HCT116 (cell line): ENCODE measurements around the gene DICER1. TPM values are rescaled to one million over a fixed set of nuclear protein-coding genes. Genes with fewer than 3 reads are reported as not detected.

Experiments
- ATAC-seq: fragments of 200-7000 bp; cut with Tn5 transposase; 2 replicates; pipeline ENCODE4 v1.9.1; 2020; ENCODE audit warnings: mild to moderate bottlenecking, moderate library complexity
- BruUV-seq: library from RNA; stranded (reverse); fragments of 400-500 nt; replicated peaks from 2 replicates; lab custom pipeline; 2021; lab: Mats Ljungman, UMichigan
- CTCF ChIA-PET: fragments of 300-600 bp; sonication (Branson Sonifier 250); formaldehyde crosslinking; loops from one replicate; lab custom pipeline; 2021; ENCODE audit warnings: antibody characterized with exemption; lab: Charles Lee
- POLR2A ChIA-PET: fragments of 300-600, 350-600 bp; sonication (Branson Sonifier 250); formaldehyde crosslinking; loops from one replicate; lab custom pipeline; 2021; ENCODE audit warnings: antibody characterized with exemption; lab: Charles Lee
- RAD21 ChIA-PET, 2 experiments: fragments of 300-600 bp; sonication (Branson Sonifier 250); formaldehyde crosslinking; loops; one replicate each; lab custom pipeline; 2023; ENCODE audit warnings: low total read pairs in 2 of 2; ENCODE audit not compliant: uncharacterized antibody in 2 of 2, unreplicated experiment in 2 of 2, low non-redundant PET in 1 of 2; lab: Charles Lee
- DNase-seq: peaks from one replicate; pipeline ENCODE4 v3.0.0-alpha.2; 2010; ENCODE audit warnings: low read depth, low spot score
- H2AFZ ChIP-seq: fragments of 200-600 bp; shearing (Covaris generic), sonication (generic); 2 replicates; pipeline ENCODE4 v1.6.1; 2017; ENCODE audit warnings: low read depth, mixed run types, mixed read lengths, antibody characterized with exemption, low read length; ENCODE audit not compliant: poor library complexity, severe bottlenecking
- H3K27ac ChIP-seq: 2 replicates; pipeline ENCODE4 v1.5.1; 2012; ENCODE audit warnings: low read depth, low read length
- H3K27me3 ChIP-seq: fragments of 200-600 bp; sonication (generic); 2 replicates; pipeline ENCODE4 v1.6.1; 2016; ENCODE audit warnings: mixed run types, low read length, mixed read lengths; ENCODE audit not compliant: insufficient read depth
- H3K36me3 ChIP-seq, 2 experiments: fragments of 200-500 bp in 1 of 2; fragments of 200-600 bp in 1 of 2; sonication (Bioruptor generic) in 1 of 2; sonication (generic) in 1 of 2; 2 replicates each; pipeline versions ENCODE4 v1.5.1 to v1.6.1; 2014 to 2016; ENCODE audit warnings: low read length in 2 of 2, inconsistent platforms in 1 of 2, mixed read lengths in 1 of 2, mixed run types in 1 of 2; ENCODE audit not compliant: insufficient read depth in 2 of 2, control insufficient read depth in 1 of 2
- H3K4me1 ChIP-seq, 2 experiments: fragments of 200-600 bp in 1 of 2; sonication (generic) in 1 of 2; 2 replicates each; pipeline versions ENCODE4 v1.5.1 to v1.6.1; 2012 to 2017; ENCODE audit warnings: low read length in 2 of 2, inconsistent platforms in 1 of 2, mild to moderate bottlenecking in 1 of 2, mixed read lengths in 1 of 2, mixed run types in 1 of 2, moderate library complexity in 1 of 2; ENCODE audit not compliant: insufficient read depth in 2 of 2, control insufficient read depth in 1 of 2
- H3K4me2 ChIP-seq: fragments of 200-600 bp; sonication (generic); 2 replicates; pipeline ENCODE4 v1.6.1; 2017; ENCODE audit warnings: mixed run types, low read length, mixed read lengths
- H3K4me3 ChIP-seq, 2 experiments: fragments of 200-600 bp in 1 of 2; sonication (generic) in 1 of 2; replicated peaks in 1 of 2; 2 replicates each; pipeline ENCODE4 v1.5.1; 2011 to 2016; ENCODE audit warnings: low read length in 2 of 2, control low read depth in 1 of 2, low read depth in 1 of 2, mild to moderate bottlenecking in 1 of 2, mixed read lengths in 1 of 2, mixed run types in 1 of 2
- H3K79me2 ChIP-seq: fragments of 200-600 bp; sonication (generic); 2 replicates; pipeline ENCODE4 v1.6.1; 2017; ENCODE audit warnings: mild to moderate bottlenecking, mixed run types, low read length, moderate library complexity, mixed read lengths; ENCODE audit not compliant: insufficient read depth
- H3K9ac ChIP-seq: fragments of 200-600 bp; sonication (generic); 2 replicates; pipeline ENCODE4 v1.6.1; 2016; ENCODE audit warnings: low read length, mixed read lengths
- H3K9me2 ChIP-seq: fragments of 200-600 bp; sonication (generic), shearing (Covaris generic); 2 replicates; pipeline ENCODE4 v1.6.1; 2017; ENCODE audit warnings: mixed run types, mild to moderate bottlenecking, moderate library complexity; ENCODE audit not compliant: insufficient read depth
- H3K9me3 ChIP-seq, 2 experiments: fragments of 200-500 bp in 1 of 2; fragments of 200-600 bp in 1 of 2; sonication (Bioruptor generic) in 1 of 2; sonication (generic) in 1 of 2; 2 replicates each; pipeline ENCODE4 v1.6.1; 2014 to 2017; ENCODE audit warnings: low read length in 2 of 2, mixed read lengths in 2 of 2, inconsistent platforms in 1 of 2, low read depth in 1 of 2, mild to moderate bottlenecking in 1 of 2, mixed run types in 1 of 2, moderate library complexity in 1 of 2; ENCODE audit not compliant: control insufficient read depth in 1 of 2, insufficient read depth in 1 of 2
- H4K20me1 ChIP-seq: fragments of 200-600 bp; sonication (generic), shearing (Covaris generic); 2 replicates; pipeline ENCODE4 v1.6.1; 2017; ENCODE audit warnings: mixed run types, mild to moderate bottlenecking, moderate library complexity; ENCODE audit not compliant: insufficient read depth
- CEBPB ChIP-seq: IDR thresholded peaks from 2 replicates; pipeline ENCODE4 v1.6.1; 2012; ENCODE audit warnings: low read depth
- JUND ChIP-seq: IDR thresholded peaks from 2 replicates; pipeline ENCODE4 v1.6.1; 2012
- POLR2A ChIP-seq: IDR thresholded peaks from 2 replicates; pipeline ENCODE4 v1.7.0; 2011; ENCODE audit warnings: borderline replicate concordance; ENCODE audit not compliant: insufficient read depth, insufficient read length; ENCODE audit errors: extremely low read depth
- TCF7L2 ChIP-seq: IDR thresholded peaks from 2 replicates; pipeline ENCODE4 v1.7.0; 2011; ENCODE audit warnings: borderline replicate concordance, inconsistent platforms; ENCODE audit not compliant: insufficient read depth, insufficient read length; ENCODE audit errors: extremely low read depth
- intact Hi-C: fragments of 100-400 bp; cut with micrococcal nuclease; formaldehyde crosslinking; loops from 2 replicates; pipeline ENCODE4 v1.10.0; 2022
- total RNA-seq: library from RNA; stranded (reverse); gene quantifications from one replicate; pipeline ENCODE4 v1.2.1, GENCODE V29; 2021; ENCODE audit not compliant: unreplicated experiment
- TF ChIP-seq, protein P1 (sequence below): IDR thresholded peaks from 2 replicates; pipeline ENCODE4 v1.6.1; 2012
- TF ChIP-seq, protein P2 (sequence below): IDR thresholded peaks from 2 replicates; pipeline ENCODE4 v1.6.1; 2012
- TF ChIP-seq, protein P3 (sequence below), 3 experiments: fragments of 200-600 bp in 1 of 3; sonication (generic) in 1 of 3; IDR thresholded peaks in 2 of 3; conservative IDR thresholded peaks in 1 of 3; 2 replicates each; pipeline ENCODE4 v1.5.1; 2012 to 2017; ENCODE audit warnings: low read depth in 2 of 3, low read length in 2 of 3, antibody characterized with exemption in 1 of 3, borderline replicate concordance in 1 of 3, control low read depth in 1 of 3, mild to moderate bottlenecking in 1 of 3, mixed read lengths in 1 of 3, mixed run types in 1 of 3, moderate library complexity in 1 of 3; ENCODE audit not compliant: insufficient read depth in 1 of 3

Gene DICER1
- total RNA-seq, 1 experiment from 2014 or later: 38.6 TPM

DNA sequence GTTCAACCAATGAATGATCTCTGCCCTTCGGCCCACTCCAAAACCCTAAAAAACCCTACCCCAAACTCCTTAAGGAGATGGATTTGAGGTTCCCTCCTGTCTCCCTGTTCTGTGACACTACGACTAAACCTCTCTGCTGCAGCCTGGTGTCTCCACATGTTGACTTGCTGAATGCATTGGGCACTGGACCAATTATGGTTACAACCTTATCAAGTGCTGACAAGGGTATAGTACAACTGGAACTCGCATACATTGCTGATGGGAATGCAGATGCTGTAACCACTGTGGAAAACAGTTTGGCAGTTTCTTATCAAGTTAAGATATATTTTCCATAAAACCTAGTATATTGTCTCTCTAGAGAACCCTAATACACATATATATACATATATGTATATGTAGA lies 6.3 kb upstream of the DICER1 start:
- Histone ChIP-seq H3K9me2 (no peaks in the 10 kb centered on the region), H3K79me2 (no peaks in the 10 kb centered on the region), H2AFZ (no peak overlapping the region), H3K27ac (no peak overlapping the region), H3K4me3 (no peak overlapping the region), H4K20me1 (no peaks in the 10 kb centered on the region)
- BruUV-seq: no TSS peak
- intact Hi-C loops: no loop called here
- POLR2A ChIA-PET: no interaction called here
- ATAC-seq: no peak
- TF ChIP-seq TCF7L2 (no peak), CEBPB (no peak), POLR2A (no peak)
- TF ChIP-seq, protein P1, sequence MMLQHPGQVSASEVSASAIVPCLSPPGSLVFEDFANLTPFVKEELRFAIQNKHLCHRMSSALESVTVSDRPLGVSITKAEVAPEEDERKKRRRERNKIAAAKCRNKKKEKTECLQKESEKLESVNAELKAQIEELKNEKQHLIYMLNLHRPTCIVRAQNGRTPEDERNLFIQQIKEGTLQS: no peak
- TF ChIP-seq, protein P2, sequence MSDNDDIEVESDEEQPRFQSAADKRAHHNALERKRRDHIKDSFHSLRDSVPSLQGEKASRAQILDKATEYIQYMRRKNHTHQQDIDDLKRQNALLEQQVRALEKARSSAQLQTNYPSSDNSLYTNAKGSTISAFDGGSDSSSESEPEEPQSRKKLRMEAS: no peak
- TF ChIP-seq, all 23 proteins: peak for 0
- Histone ChIP-seq H3K36me3 (no peaks in the 10 kb centered on the region), H3K4me2 (no peak overlapping the region), H3K9ac (no peak overlapping the region), H3K27me3 (no peaks in the 10 kb centered on the region), H3K9me3 (no peaks in the 10 kb centered on the region; a peak in 1 of 4 replicates), H3K4me1 (peaks cover 0 to 4% of the 10 kb centered on the region in 2 experiments; a peak in 2 of 4 replicates)
- ChIA-PET RAD21 (no interaction called here), CTCF (no interaction called here)
- no peak for DNase-seq

DNA sequence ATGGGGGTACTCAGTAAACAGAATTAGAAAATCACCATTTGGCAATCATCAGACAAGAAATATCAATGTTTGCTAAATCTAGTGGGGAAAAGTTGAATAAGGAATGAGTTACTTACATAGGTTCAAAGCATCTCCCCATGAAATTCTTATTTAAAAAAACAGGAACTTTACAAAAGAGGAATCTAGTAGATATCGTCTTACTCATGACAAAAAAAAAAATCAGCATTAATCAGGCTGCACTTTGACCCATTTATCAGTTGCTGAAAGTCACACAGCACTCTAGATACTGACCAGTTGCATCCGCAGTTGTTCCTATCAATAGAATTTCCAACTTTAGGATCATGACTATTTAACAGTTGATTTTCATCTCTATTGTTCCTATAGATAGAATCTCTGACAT lies 5.8 kb upstream of the DICER1 start:
- Histone ChIP-seq H3K79me2 (no peaks in the 10 kb centered on the region), H3K9ac (no peak overlapping the region), H3K4me2 (no peak overlapping the region), H2AFZ (no peak overlapping the region), H3K27me3 (no peaks in the 10 kb centered on the region), H3K4me1 (peaks cover 2 to 10% of the 10 kb centered on the region in 2 experiments; a peak in 3 of 4 replicates), H3K4me3 (no peak overlapping the region), H3K9me2 (no peaks in the 10 kb centered on the region), H4K20me1 (no peaks in the 10 kb centered on the region), H3K9me3 (no peaks in the 10 kb centered on the region; a peak in 1 of 4 replicates), H3K36me3 (no peaks in the 10 kb centered on the region), H3K27ac (no peak overlapping the region)
- no TSS peak for BruUV-seq
- ChIA-PET CTCF (no interaction called here), POLR2A (no interaction called here), RAD21 (no interaction called here)
- TF ChIP-seq, protein P1: no peak
- no peak for TF ChIP-seq POLR2A
- TF ChIP-seq JUND: no peak
- TF ChIP-seq TCF7L2: no peak
- TF ChIP-seq, protein P3, sequence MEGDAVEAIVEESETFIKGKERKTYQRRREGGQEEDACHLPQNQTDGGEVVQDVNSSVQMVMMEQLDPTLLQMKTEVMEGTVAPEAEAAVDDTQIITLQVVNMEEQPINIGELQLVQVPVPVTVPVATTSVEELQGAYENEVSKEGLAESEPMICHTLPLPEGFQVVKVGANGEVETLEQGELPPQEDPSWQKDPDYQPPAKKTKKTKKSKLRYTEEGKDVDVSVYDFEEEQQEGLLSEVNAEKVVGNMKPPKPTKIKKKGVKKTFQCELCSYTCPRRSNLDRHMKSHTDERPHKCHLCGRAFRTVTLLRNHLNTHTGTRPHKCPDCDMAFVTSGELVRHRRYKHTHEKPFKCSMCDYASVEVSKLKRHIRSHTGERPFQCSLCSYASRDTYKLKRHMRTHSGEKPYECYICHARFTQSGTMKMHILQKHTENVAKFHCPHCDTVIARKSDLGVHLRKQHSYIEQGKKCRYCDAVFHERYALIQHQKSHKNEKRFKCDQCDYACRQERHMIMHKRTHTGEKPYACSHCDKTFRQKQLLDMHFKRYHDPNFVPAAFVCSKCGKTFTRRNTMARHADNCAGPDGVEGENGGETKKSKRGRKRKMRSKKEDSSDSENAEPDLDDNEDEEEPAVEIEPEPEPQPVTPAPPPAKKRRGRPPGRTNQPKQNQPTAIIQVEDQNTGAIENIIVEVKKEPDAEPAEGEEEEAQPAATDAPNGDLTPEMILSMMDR (IDR thresholded peaks at IDR 0.05 in 2 of 3, conservative IDR thresholded peaks at IDR 0.05 in 1 of 3; ENCODE audit: borderline replicate concordance in 1 of 3, insufficient read depth in 1 of 3, low read depth in 2 of 3, low read length in 2 of 3): no peak
- ATAC-seq: no peak
- DNase-seq: no peak
- intact Hi-C loops: no loop called here
